Stimulated activated CD8-positive, alpha-beta memory T cell treated with anti-CD3 and anti-CD28 coated beads, Interleukin-12 subunit alpha, Interleukin-12 subunit beta, amount 100 ng/mL, for 24 hours (primary cell): ENCODE measurements around the gene TICAM1.
"Not testable (repeated sequence)": the region's sequence is repeated elsewhere in the genome, so short reads cannot be mapped to it uniquely, and the experiment has no call there.

Source experiments
- DNase-seq: peaks from one replicate; pipeline ENCODE4 v3.0.0-alpha.2; 2020; ENCODE audit errors: extremely low read depth

The TICAM1 gene

GRCh38 chr19:4831304-4831978 is at the start of gene TICAM1:
Gene TICAM1, minus strand, starts transcription at chr19:4831712. Its CDS starts 13,335 bp downstream, at chr19:4818377.
- peak; percentile 59 for DNase-seq

- DNase-seq = no peak
Measured at GRCh38 chr19:4879041-4879440, 47.5 kb upstream of the TICAM1 start.

DNA sequence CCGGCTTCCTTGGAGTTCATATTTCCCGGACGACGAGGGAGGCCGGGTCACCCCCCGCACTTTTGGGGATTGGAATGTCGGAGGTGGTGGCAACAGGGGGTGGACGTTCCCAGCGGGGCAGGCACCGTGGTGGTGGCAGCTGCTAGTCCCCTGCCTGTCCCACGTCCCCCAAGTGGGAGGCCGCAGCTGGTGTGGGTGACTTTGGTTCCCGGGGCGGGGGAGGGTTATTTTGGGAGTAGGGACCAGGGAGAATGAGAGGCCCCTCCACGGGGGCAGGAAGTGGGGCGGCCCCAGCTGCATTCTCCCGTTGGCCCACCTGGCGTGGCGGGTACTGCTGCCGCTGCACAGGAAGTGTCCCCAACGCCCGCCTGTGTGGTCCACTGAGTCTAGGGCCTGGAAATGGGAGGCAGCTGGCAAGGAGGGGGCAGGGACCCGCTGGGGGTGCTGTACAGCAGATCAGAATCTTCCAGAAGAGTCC is 47.0 kb upstream of the TICAM1 start:
- DNase-seq = no peak

DNA sequence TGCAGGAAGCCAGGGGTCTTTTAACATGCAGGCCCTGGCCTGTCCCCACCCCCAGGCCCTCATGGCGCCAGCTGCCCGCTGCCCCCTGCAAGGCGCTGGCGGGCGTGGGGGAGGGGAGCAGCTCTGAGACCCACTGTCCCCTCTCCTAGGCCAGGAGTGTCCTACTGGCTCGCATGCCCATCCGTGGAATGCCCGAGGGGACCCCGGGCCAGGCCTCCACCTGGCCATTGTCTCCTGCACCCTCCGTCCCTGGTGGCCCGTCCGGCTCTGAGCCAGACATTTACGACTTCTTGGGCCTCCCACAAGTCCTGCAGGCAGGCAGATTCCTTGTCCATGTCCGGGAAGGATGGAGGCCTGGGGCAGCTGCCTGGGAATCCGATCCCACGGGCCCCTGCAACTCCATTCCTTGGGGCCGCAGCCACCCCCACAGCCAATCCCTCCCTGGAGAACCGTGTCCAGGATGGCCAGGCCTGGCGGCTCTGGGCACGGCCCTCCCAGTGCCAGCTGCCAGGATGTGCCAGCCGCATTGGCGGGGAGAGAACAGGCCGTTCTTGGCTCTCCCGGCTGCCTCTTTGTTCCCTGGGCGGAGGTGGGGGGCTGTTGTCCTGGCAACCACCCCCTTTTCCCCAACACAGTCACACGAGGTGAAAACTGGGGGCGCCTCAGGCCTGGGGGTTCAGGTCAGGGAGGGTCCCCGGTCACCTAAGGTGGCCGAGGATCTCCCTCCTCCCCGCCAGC is 46.4 kb upstream of the TICAM1 start:
- no peak for DNase-seq

GRCh38 chr19:4873930-4874329 is 42.4 kb upstream of the TICAM1 start:
- DNase-seq = no peak

DNA sequence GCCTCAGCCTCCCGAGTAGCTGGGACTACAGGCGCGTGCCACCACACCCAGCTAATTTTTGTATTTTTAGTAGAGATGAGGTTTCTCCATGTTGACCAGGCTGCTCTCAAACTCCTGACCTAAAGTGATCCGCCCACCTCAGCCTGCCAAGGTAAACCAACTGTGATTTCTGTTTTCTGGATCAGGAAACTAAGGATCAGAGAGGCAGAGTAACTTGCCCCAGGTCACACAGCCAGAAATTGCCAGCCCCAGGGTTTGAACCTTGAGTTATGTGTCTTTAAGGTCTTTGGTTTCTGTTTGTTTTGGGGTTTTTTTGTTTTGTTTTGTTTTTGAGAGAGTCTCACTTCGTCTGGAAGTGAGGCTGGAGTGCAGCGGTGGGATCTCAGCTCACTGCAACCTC is 40.2 kb upstream of the TICAM1 start:
- DNase-seq = no peak

DNA sequence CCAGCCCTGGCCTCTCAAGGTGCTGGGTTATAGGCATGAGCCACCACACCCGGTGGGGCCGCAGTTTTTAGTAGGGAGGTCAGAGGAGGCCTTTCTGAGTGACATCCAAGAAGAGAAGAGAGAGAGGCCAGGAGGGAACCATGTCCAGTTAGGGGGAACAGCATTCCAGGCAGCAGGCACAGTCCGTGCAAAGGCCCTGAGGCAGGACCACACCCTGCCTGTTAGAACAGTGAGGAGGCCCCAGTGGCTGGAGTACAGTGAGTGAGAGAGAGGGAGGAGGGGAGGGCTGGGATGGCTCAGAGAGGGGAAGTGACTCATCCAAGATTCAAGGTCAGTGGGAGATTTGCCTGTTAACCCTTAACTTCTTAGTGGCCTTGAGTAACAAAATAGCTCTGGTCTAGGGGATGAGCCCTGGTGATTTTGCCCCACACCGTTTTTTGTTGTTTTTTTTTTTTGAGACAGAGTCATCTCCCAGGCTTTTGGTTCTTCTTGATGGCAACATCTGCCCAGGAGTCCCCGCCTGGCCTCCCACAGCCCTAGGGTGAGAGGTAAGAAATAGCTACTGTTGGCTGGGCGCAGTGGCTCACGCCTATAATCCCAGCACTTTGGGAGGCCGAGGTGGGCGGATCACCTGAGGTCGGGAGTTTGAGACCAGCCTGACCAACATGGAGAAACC is 38.7 kb upstream of the TICAM1 start:
- DNase-seq = no peak

DNA sequence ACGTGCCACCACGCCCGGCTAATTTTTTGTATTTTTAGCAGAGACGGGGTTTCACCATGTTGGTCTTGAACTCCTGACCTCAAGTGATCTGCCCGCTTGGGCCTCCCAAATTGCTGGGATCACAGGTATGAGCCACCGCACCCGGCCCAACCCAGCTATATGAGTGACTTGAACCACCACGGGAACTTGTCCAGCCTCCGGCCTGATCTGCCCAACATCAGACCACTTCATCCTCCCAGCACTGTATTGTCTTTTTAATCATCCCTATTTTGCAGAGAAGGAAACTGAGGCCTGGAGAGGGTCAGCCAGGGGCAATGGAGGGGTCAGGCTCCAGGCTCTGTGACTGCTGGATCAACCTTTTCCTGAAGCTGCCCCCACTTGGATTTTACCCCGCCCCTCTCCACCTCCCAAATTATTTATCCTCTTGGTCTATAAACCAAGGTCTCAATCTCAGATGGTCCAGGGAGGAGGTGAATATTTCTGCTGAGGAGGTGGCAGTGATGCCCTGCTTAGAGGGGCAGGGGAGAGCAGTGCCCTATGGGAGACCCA is 36.8 kb upstream of the TICAM1 start:
- no peak for DNase-seq

GRCh38 chr19:4867534-4868285 is 36.2 kb upstream of the TICAM1 start, which contains the start of gene PLIN3:
Gene PLIN3, minus strand, starts transcription at chr19:4867667. Its CDS starts 6,273 bp downstream, at chr19:4861394.
- DNase-seq = peak; percentile 74

DNA sequence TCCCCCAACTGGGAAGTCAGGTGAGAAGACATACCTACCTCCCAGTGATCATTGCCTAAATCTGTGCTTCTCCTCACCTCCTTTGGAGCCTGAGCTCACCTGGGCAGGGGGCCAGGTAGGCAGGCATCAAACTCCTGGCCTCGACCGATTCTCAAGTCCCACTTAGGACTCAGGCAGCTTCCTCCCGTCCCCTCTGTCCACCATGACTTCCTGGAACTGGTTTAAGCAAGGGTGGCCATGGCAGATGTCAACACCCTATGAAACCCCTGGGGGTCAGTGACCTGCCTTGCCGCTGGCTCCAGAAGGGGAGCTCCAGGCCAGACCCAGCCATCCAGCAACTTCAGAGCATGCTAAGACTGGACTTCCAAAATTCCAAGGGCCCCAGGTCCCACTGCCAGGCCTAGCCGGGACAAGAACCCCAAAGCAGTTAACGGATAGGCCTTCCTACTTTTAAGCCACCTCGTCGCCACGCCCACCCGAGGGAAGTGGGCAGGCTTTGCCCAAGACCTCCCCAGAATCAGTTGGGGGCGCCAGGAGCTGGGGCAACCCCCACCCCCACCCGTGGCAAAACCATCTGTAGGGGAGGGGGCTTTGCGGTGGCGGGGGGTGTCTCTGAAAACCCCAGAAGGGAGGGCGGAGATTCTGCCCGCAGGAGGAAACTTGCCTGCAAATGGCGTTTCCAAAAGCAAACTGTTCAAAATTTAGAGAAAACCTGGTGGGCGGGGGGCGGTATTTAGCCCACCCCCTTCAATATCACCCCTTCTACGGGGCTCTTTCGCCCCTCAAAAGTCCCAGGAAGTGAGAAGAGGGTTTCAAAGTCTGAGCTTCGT is 35.3 kb upstream of the TICAM1 start:
- DNase-seq = no peak

GRCh38 chr19:4861147-4861546 is 29.6 kb upstream of the TICAM1 start:
- DNase-seq = no peak

- DNase-seq = no peak
Measured at GRCh38 chr19:4859697-4860096, 28.2 kb upstream of the TICAM1 start.

DNA sequence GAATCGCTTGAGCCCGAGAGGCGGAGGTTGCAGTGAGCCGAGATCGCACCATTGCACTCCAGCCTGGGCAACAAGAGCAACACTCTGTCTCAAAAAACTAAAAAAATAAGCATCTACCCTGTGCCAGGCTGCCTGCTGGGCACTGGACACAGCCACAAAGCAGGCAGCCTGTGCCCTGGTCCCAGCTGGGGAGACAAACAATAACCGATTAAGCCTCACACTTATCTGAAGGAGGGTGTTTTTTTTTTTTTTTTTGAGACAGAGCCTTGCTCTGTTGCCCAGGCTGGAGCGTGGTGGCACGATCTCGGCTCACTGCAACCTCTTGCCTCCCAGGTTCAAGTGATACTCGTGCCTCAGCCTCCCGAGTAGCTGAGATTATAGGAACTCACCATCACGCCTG is 25.0 kb upstream of the TICAM1 start:
- not testable (repeated sequence) for DNase-seq

DNA sequence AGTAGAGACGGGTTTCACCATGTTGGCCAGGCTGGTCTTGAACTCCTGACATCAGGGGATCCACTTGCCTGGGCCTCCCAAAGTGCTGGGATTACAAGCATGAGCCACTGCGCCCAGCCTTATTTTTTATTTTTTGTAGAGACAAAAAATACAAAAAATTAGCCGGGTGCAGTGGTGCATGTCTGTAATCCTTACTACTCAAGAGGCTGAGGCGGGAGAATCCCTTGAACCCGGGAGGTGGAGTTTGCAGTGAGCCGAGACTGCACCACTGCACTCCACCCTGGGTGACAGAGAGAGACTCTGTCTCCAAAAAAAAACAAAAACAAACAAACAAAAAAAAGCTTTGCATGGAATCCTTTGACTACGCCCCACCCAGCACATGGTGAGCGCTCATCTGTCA is 22.0 kb upstream of the TICAM1 start:
- not testable (repeated sequence) for DNase-seq

- no peak for DNase-seq
Measured at GRCh38 chr19:4852484-4852883, 21.0 kb upstream of the TICAM1 start.

GRCh38 chr19:4851551-4852290 is 20.2 kb upstream of the TICAM1 start:
- no peak for DNase-seq

DNA sequence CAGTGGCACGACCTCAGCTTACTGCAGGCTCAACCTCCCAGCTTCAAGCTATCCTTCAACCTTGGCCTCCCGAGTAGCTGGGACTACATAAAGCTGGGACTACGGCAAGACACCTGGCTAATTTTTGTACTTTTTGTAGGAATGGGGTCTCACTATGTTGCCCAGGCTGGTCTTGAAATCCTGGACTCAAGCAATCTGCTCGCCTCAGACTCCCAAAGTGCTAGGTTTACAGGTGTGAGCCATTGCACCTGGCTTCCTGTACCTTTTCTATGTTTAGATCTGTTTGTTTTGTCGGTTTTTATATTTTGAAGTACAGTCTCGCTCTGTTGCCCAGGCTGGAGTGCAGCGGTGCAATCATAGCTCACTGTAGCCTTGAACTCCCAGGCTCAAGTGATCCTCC is 17.5 kb upstream of the TICAM1 start:
- no peak for DNase-seq

DNA sequence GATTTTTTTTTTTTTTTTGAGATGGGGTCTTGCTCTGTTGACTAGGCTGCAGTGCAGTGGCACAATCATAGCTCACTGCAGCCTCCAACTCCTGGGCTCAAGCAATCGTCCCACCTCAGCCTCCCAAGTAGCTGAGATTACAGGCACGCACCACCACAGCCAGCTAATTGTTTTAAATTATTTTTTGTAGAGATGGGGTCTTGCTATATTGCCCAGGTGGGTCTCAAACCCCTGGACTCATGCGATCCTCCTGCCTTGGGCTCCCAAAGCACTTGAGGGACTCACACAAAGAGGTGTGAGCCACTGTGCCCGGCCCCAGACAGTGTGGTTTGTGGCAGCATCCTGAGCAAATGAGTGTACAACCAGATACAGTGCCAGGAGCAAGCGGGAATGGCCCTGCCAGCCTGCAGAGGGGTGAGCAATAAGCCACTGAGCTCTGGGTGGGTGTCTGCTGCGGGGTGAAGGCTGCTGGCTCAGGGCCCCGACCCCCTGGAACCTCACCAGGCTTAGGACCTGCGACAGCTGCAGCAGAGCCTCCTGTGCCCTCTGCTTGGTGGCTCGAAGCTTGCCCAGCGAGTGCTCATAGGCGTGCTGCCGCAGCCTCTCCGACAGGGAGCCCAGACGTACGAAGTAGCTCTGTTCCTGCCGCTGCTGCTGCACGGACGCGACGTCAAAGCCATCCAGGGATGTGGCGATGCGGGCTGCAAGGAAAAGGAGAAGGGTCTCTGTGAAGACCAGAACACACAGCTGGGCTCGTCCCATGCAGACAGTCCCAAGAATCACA is 15.9 kb upstream of the TICAM1 start:
- no peak for DNase-seq

DNA sequence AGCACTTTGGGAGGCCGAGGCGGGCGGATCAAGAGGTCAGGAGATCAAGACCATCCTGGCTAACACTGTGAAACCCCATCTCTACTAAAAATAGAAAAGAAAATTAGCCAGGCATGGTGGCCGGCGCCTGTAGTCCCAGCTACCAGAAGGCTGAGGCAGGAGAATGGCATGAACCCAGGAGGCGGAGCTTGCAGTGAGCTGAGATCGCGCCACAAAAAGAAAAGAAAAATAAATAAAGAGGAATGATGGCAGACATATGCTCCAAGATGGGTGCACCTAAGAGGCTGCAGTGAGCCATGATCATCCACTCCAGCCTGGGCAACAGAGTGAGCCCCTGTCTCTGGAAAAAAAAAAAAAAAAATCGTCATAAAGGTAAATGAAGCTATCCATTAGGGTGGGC is 14.5 kb upstream of the TICAM1 start:
- not testable (repeated sequence) for DNase-seq
